ENCODE data around the gene MTX3.

Gene MTX3

DNA sequence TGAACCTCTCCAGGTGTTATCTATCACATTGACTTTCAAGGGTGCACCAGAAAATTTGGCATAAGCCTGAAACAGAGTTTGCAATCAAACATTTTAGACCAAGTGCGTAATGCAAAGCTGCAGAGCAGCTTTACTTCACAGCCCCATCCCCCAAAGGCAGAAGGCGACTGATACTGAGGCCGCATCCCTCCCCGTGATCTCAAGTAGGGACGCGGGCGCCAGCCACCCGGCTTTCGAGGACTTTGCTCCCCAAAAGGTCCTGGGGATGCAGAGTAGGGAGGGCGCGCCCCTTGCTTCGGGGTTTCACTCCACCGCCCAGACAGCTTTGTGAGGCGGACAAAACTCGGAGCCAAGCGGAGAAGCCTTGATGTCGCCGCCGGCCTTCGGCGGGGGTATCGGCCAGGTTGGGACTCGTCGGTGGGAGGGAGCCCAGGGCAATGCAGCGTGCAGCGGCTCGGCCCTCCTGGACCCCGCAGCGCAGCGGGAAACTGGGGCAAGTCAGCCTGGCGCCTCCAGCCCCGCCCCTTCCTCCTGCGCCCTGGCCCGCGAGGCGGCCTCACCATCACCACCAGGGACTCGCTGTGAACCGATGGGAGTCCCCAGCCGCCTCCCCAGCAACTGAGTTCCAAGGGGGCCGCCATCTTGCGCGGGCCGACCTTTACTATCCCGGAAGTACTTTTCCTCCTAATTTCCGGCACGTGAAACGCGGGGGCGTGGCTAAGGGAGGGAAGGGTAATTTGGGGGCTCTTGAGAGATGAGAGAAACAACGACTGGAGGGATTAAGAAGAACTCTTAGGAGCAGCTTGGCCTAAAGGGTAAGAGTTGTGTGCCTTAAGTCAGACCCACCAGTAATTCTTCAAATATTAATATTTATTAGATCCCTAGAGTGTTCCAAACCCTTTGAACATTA, at the start of gene MTX3:
MTX3 (minus strand) TSS at position 665 of the 910 bp plus-strand sequence; CDS start at position 641, 24 bp downstream.
- DNase-seq (ENCODE audit: low spot score): peak; percentile 89

DNA sequence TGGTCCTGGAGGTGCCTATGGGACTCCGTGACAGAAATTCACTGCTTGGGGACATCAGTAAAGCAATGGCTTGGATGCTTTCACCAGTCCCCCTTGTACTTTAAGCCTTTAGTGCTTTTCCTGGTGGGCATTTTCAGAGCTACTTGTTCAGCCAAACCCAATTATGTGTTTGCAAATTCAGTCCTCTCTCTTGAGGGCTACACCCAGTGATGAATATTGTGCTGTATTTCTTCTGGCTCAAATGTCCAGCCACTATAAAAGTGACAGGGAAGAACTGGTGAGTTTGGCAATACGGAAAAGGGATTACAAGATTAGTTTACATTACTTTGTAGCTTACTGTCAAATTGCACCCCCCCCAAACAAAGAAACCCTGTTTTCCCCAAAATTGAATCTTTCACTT, 48.6 kb upstream of the MTX3 start:
- no peak for DNase-seq (ENCODE audit: low spot score)

DNA sequence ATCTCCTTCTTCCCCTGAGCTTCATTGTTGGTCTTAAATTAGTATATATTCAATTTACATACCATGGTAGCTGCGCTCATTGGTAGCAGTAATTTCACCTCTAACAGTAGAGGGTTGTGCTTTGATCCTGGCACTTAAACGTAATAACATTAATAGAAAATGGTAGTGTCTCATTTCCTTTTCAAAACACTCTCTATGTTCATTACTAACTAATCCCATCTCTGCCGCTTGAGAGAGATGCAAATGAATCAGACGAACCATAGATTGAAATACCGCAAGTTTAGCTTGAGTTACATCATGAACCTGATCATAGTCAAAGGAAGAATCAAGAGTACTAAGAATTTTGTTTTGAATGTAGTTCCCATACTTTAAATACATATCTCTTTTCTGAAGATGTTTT, 46.3 kb upstream of the MTX3 start:
- no peak for DNase-seq (ENCODE audit: low spot score)

DNA sequence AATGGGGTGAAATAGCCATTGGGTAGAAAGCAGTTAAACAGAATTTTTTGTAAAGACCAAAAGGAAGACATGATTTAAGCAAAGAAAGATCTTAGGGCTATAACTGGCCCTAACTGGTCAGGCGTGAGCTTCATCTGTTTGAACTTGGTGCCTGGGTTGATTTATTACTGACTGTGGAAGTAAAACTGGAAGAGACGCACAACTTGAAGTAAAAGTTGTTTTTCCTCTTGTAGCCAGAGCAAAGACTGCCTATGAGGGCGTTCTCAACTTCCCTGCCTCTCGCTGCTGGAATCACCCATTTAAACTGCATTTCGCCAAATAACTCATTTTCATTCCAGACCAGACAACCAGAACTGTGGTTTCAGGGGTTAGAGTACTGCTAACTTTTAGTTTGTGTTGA, 45.6 kb upstream of the MTX3 start:
- no peak for DNase-seq (ENCODE audit: low spot score)

GRCh38 chr5:80035839-80036238, 44.8 kb upstream of the MTX3 start:
- no peak for DNase-seq (ENCODE audit: low spot score)

GRCh38 chr5:80034962-80035821, 44.1 kb upstream of the MTX3 start, which contains the start of gene THBS4:
TSS of gene THBS4 (plus strand) at chr5:80035348. CDS start at chr5:80035538, 190 bp downstream.
- peak; percentile 71 for DNase-seq (ENCODE audit: low spot score)

DNA sequence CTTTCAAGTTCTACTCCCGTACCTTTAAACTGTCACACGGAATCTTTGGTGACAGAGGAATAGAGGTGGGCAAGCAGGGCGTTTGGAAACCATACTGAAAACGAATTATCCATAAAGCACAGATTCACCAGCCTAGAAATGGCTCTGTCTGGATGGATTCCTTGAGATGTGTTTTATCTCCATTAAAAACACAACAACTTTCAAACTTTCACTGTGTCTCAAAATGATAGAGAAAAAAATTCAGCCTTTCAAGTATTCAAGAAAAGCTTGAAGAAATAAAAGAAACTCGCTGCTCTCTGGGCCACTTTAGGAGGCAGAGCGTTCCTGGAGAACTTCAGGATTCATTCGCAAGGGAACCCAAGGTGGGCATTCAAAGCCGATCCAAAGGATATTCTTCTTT, 43.5 kb upstream of the MTX3 start:
- no peak for DNase-seq (ENCODE audit: low spot score)

GRCh38 chr5:80033513-80033912, 42.5 kb upstream of the MTX3 start:
- no peak for DNase-seq (ENCODE audit: low spot score)

- DNase-seq (ENCODE audit: low spot score): no peak
Measured at GRCh38 chr5:80031109-80031508, 40.0 kb upstream of the MTX3 start.

DNA sequence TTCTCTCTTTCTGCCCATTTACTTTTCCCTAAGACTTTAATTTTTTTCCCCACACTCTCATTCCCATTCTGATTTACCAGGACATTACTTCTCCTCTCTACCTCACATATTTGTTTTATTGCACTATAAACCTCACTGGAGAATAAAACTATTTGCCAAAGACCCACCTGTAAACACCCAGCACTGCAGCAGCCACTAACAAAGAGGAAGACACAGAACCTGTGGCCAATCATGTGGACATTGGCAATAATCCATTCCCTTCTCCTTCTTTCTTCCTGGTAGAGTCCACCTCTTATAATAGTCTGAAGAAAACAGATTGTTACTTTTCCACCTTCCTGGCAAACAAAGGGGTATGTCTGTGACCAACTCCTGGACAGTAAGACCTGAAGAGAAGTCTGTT, 35.8 kb upstream of the MTX3 start:
- no peak for DNase-seq (ENCODE audit: low spot score)

DNA sequence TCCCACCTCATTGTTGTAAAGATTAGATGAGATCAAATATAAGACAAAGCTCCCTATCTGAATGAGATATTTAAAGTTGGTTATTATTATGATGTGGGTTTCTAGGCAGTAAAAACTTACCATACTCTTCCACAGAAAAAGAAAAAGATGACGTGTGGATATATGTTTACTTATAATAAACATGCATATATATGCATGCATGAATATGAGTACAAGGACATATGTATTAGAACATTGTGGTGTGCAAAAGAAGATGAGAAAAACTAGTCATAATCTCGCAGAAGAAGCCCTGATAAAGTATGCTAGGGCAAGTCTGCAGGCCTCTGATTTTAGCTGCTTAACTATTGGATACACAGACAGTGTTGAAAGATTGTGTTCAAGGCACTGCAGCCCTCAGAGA, 34.0 kb upstream of the MTX3 start:
- DNase-seq (ENCODE audit: low spot score): no peak

GRCh38 chr5:80010754-80011392, 19.8 kb upstream of the MTX3 start:
- DNase-seq (ENCODE audit: low spot score): no peak

- DNase-seq (ENCODE audit: low spot score): no peak
Measured at GRCh38 chr5:80008995-80009765, 18.1 kb upstream of the MTX3 start.

- DNase-seq (ENCODE audit: low spot score): no peak
Measured at GRCh38 chr5:80002677-80003076, 11.6 kb upstream of the MTX3 start.

DNA sequence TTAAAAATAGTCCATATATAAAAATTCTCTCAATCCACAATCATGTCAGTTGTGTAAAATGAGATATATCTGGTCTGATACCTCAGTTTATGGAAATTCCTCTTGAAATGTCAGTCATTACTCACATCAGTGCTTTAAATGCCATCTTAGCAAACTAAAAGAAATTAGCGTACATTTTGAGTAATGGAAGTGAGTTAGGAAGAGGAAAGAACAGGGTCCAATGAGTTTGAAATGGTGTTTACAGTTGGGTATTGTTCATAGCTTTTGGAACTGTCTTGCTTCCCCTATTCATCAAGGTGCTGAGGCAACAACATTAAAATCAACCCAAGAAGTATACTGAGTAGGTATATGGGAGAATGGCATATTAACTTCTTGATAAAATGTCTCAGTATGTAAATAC, 8.7 kb upstream of the MTX3 start:
- DNase-seq (ENCODE audit: low spot score): no peak

DNA sequence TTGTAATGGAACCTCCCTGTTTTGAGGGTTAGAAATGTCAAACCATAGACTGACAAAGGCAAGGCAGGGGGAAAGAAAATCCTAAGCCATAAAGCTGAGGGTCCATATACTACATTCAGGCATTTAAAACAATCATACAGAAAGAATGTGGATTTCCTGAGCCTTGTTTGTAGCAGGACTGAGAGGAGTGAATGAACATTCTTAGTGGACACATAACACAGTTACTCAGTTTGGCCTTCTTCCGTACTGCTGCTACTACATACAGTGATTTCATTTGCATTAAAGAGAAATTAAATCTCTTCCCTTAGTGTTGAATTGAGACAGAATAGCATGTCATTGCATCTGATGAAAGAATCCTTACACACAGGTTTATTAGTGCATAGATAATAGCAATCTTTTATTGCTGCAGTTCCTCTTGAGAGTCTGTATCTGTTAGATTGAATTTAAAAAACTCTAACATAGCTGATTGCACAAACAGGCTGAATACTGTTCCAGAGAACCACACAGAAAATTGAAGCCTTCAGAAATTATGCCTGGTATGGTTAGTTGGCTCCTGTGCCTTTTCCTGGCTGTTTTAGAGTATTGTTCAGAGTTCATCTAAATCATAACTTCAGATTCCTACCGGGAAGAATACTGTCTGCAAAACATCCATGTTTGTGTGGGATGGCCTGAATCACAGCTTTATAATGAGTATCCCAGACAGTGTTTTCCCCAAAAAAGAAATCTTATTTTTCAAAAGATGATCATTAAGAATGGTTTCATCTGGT, 2.0 kb upstream of the MTX3 start:
- no peak for DNase-seq (ENCODE audit: low spot score)

DNA sequence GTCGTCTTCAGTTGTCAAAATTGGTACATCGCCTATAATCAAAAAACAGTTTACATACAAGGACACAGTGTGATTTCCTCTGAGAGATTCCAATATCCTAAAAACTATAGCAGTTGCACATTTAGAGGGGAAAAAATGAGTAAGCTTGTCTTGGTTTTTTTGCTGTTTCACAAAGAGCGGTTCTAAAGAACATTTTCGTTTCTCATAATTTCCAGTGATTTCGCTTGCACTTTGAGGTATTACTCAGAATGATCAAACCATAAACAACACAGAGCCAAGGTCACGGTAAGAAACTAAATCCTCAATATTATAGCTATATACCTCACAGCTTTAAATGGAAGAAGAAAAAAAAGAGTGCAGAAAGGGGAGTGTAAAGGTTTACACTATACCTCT, 861 bp downstream of the MTX3 start:
- no peak for DNase-seq (ENCODE audit: low spot score)

DNA sequence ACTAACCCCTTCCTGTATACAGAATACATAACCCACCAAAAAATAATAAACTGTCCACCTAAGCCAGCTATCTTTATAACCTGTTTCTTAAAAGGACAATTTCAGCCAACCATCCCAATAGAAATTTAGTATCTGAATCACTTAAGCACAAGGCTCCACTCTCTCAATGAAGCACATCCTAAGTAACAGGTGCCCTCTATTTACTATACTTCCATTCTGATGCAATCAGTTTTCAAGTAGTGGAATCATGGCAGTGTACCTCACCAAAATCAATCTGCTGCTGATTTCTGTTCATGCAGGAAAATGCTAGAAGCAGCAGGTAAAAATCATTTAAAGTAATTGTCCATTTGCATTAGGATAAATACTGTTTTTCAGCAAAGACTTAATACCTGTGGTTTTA, 4.8 kb downstream of the MTX3 start:
- no peak for DNase-seq (ENCODE audit: low spot score)

GRCh38 chr5:79985288-79985687, 5.8 kb downstream of the MTX3 start:
- no peak for DNase-seq (ENCODE audit: low spot score)

DNA sequence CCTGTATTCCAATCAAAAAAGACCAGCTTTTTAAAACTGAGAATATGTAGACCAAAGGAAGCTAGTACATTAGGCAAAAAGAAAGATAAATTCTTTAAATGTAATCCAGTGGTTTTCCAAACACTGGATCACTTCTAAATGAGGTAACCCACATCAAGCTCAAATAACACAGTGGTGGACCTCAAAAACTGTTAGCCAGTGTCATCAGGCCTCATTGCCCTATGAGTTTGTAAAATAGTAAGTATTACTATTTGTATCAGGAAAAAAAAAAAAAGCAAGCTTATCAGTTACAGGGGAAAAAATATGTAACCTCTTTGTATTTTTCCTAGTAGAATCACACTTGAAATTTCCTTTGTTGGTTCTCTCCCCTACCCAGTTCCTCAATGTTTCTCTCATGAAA, 6.7 kb downstream of the MTX3 start:
- no peak for DNase-seq (ENCODE audit: low spot score)

DNA sequence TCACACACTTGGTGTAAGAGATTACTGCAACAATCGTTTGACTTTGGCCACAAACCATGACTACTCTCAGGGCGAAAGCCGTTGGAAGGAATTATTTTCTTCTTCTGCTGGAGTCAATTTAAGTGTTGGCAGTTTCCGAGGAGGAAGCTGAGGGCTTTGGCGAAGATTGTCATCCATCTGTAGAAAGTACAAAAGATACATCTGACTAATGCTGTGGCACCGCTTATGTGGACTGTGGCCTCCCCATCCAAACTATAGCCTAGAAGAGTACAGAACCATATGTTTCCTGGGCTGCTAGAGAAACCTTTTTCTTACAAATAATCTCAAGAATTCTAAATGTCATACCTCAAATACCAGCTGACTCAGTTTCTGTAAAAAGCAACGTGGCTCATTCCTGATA, 7.4 kb downstream of the MTX3 start:
- DNase-seq (ENCODE audit: low spot score): no peak

All from iPS-NIHi11 (cell line).